K562 (cell line): ENCODE data around the gene TLR5. TPM values are rescaled to one million over a fixed set of nuclear protein-coding genes. Genes with fewer than 3 reads are reported as not detected.

Source experiments
- ATAC-seq: fragments of 200-7000 bp; cut with Tn5 transposase; 3 replicates; pipeline ENCODE4 v1.9.1; 2020; ENCODE audit warnings: moderate library complexity
- BruUV-seq: library from RNA; stranded (reverse); fragments of 400-500 nt; replicated peaks from 2 replicates; lab custom pipeline; 2021; lab: Mats Ljungman, UMichigan
- CTCF ChIA-PET: fragments of 300-600 bp; formaldehyde crosslinking; extraction: SDS; loops from one replicate; lab custom pipeline; 2021; ENCODE audit warnings: low intra/inter-chr PET ratio; lab: Yijun Ruan, JAX
- POLR2A ChIA-PET: fragments of 300-600, 350-650 bp; sonication (Branson Sonifier 250); formaldehyde crosslinking; extraction: SDS; loops from one replicate; lab custom pipeline; 2021; ENCODE audit warnings: antibody characterized with exemption, inconsistent platforms; lab: Yijun Ruan, JAX
- DNase-seq, 4 experiments: peaks; one replicate each; pipeline versions ENCODE4 v3.0.0 to v3.0.0-alpha.2; 2011 to 2018; ENCODE audit warnings: low spot score in 3 of 4, mixed read lengths in 3 of 4; ENCODE audit errors: extremely low read depth in 1 of 4
- FAIRE-seq: peaks from 2 replicates; lab custom pipeline; 2011; peaks lifted over from hg19 to GRCh38; lab: Jason Lieb, UNC
- H2AFZ ChIP-seq: 2 replicates; pipeline ENCODE4 v1.6.0; 2011; ENCODE audit warnings: low read depth, low read length, control low read depth, inconsistent platforms
- H3K27ac ChIP-seq: fragments of 200-600 bp; 3 replicates; pipeline ENCODE4 v1.8.0; 2011; ENCODE audit warnings: low read depth, mild to moderate bottlenecking, control low read depth, inconsistent platforms, low read length, moderate library complexity, mixed read lengths; ENCODE audit errors: extremely low read depth
- H3K27me3 ChIP-seq, 2 experiments: fragments of 300-600 bp in 1 of 2; 2 replicates in 1 of 2; 3 replicates in 1 of 2; pipeline versions ENCODE4 v1.6.0 to v1.8.0; 2011; ENCODE audit warnings: inconsistent platforms in 2 of 2, low read length in 2 of 2, mild to moderate bottlenecking in 1 of 2, mixed read lengths in 1 of 2, moderate library complexity in 1 of 2; ENCODE audit not compliant: control insufficient read depth in 2 of 2, insufficient read depth in 2 of 2
- H3K36me3 ChIP-seq: fragments of 300-600 bp; 3 replicates; pipeline ENCODE4 v1.8.0; 2011; ENCODE audit warnings: mild to moderate bottlenecking, low read length, inconsistent platforms; ENCODE audit not compliant: control insufficient read depth, insufficient read depth
- H3K4me1 ChIP-seq, 2 experiments: fragments of 200-600 bp in 1 of 2; replicated peaks in 1 of 2; 2 replicates in 1 of 2; 3 replicates in 1 of 2; pipeline versions ENCODE4 v1.5.1 to v1.8.0; 2011; ENCODE audit warnings: inconsistent platforms in 2 of 2, low read length in 2 of 2, mild to moderate bottlenecking in 1 of 2, mixed read lengths in 1 of 2, moderate library complexity in 1 of 2; ENCODE audit not compliant: control insufficient read depth in 2 of 2, insufficient read depth in 2 of 2
- H3K4me2 ChIP-seq: 2 replicates; pipeline ENCODE4 v1.6.1; 2011; ENCODE audit warnings: low read length, control low read depth, inconsistent platforms, mixed read lengths; ENCODE audit not compliant: insufficient read depth
- H3K4me3 ChIP-seq: fragments of 200-600 bp; sonication (generic), shearing (Covaris generic); 2 replicates; pipeline ENCODE4 v1.5.1; 2016; ENCODE audit warnings: control low read depth, inconsistent platforms
- H3K79me2 ChIP-seq: fragments of 200-600 bp; 3 replicates; pipeline ENCODE4 v1.8.0; 2011; ENCODE audit warnings: low read length, inconsistent platforms; ENCODE audit not compliant: control insufficient read depth, insufficient read depth
- H3K9ac ChIP-seq, 2 experiments: 2 replicates each; pipeline versions ENCODE4 v1.6.0 to v1.6.1; 2011; ENCODE audit warnings: low read depth in 2 of 2, low read length in 2 of 2, control low read depth in 1 of 2, inconsistent platforms in 1 of 2, mild to moderate bottlenecking in 1 of 2, mixed read lengths in 1 of 2; ENCODE audit not compliant: insufficient read depth in 1 of 2
- H3K9me1 ChIP-seq: one replicate; pipeline ENCODE4 v1.6.0; 2011; ENCODE audit warnings: inconsistent platforms, mild to moderate bottlenecking, low read length, moderate library complexity; ENCODE audit not compliant: control insufficient read depth, insufficient read depth
- H3K9me3 ChIP-seq: replicated peaks from 2 replicates; pipeline ENCODE4 v1.5.1; 2011; ENCODE audit warnings: low read depth, low read length, inconsistent platforms; ENCODE audit not compliant: control insufficient read depth, insufficient read depth
- H4K20me1 ChIP-seq: replicated peaks from 2 replicates; pipeline ENCODE4 v1.6.1; 2011; ENCODE audit warnings: low read length, inconsistent platforms, mixed read lengths; ENCODE audit not compliant: control insufficient read depth, insufficient read depth
- BACH1 ChIP-seq: fragments of 200-800 bp; sonication (Bioruptor generic); IDR thresholded peaks from 2 replicates; pipeline ENCODE4 v1.6.1; 2016; ENCODE audit warnings: missing genetic modification characterization, missing compliant biosample characterization
- C11orf30 ChIP-seq: fragments of 450-650 bp; IDR thresholded peaks from 2 replicates; pipeline ENCODE4 v1.6.1; 2016; ENCODE audit warnings: low read depth, mild to moderate bottlenecking
- HDAC2 ChIP-seq: fragments of 450-650 bp; IDR thresholded peaks from 2 replicates; pipeline ENCODE4 v1.6.1; 2016; ENCODE audit warnings: mild to moderate bottlenecking
- KDM1A ChIP-seq, 2 experiments: fragments of 450-650 bp; IDR thresholded peaks; 2 replicates each; pipeline ENCODE4 v1.6.1; 2016; ENCODE audit warnings: mild to moderate bottlenecking in 2 of 2
- MAFF ChIP-seq: IDR thresholded peaks from 2 replicates; pipeline ENCODE4 v1.6.1; 2012; ENCODE audit warnings: low read length, improper control_type of control experiment
- MAFG ChIP-seq: fragments of 450-650 bp; conservative IDR thresholded peaks from 2 replicates; pipeline ENCODE4 v1.6.1; 2016; ENCODE audit warnings: missing genetic modification characterization, missing compliant biosample characterization
- MAFK ChIP-seq: IDR thresholded peaks from 2 replicates; pipeline ENCODE4 v1.6.1; 2011; ENCODE audit warnings: low read length, improper control_type of control experiment
- MXI1 ChIP-seq: IDR thresholded peaks from 2 replicates; pipeline ENCODE4 v1.6.1; 2011; ENCODE audit warnings: low read depth, mild to moderate bottlenecking, improper control_type of control experiment, low read length
- NFE2 ChIP-seq: IDR thresholded peaks from 2 replicates; pipeline ENCODE4 v1.6.1; 2014; ENCODE audit warnings: antibody characterized with exemption, low read depth
- RCOR1 ChIP-seq, 2 experiments: IDR thresholded peaks; 2 replicates each; pipeline ENCODE4 v1.6.1; 2012; ENCODE audit warnings: low read depth in 2 of 2, low read length in 2 of 2, borderline replicate concordance in 1 of 2, improper control_type of control experiment in 1 of 2
- ZNF239 ChIP-seq: fragments of 250-450 bp; sonication (Bioruptor Pico); IDR thresholded peaks from 2 replicates; pipeline ENCODE4 v1.4.0; 2020; ENCODE audit warnings: mild to moderate bottlenecking
- ZNF24 ChIP-seq: fragments of 450-650 bp; IDR thresholded peaks from 2 replicates; pipeline ENCODE4 v1.6.1; 2016
- ZNF316 ChIP-seq: fragments of 450-650 bp; IDR thresholded peaks from 2 replicates; pipeline ENCODE4 v1.6.1; 2016
- ZNF766 ChIP-seq: fragments of 200-800 bp; sonication (Bioruptor generic); conservative IDR thresholded peaks from 2 replicates; pipeline ENCODE4 v1.6.1; 2016; ENCODE audit warnings: missing genetic modification characterization, missing compliant biosample characterization
- WGBS: fragments of 100-300 bp; shearing (Covaris generic); methylation state at CpG from one replicate; pipeline ENCODE4 v1.1.6; 2016; ENCODE audit warnings: low coverage, mixed read lengths; ENCODE audit not compliant: insufficient coverage; ENCODE audit errors: missing lambda C conversion rate; 5-methylcytosine and 5-hydroxymethylcytosine counted together
- in situ Hi-C: fragments of 300-500 bp; cut with MboI; formaldehyde crosslinking; loops from 4 replicates; pipeline ENCODE4 v1.15.0; 2018; ENCODE audit warnings: inconsistent platforms, mixed read lengths
- intact Hi-C: fragments of 100-400 bp; cut with micrococcal nuclease; formaldehyde crosslinking; loops from 2 replicates; pipeline ENCODE4 v1.14.2; 2022
- polyA plus RNA-seq, 8 experiments: library from polyadenylated mRNA; depleted of rRNA in 4 of 8; stranded (reverse) in 5 of 8; unstranded in 3 of 8; fragments of >200 nt; fragmentation: Nextera tagmentation in 2 of 8; fragmentation: Illumina TruSeq in 1 of 8; extraction: Ambion mirVana in 2 of 8; extraction: Trizol in 1 of 8; gene quantifications; 2 replicates each; pipeline versions ENCODE4 v1.2.1 to v1.2.3, GENCODE V29; 2011 to 2014; ENCODE audit warnings: inconsistent platforms in 1 of 8, missing spikeins in 1 of 8
- total RNA-seq, 7 experiments: library from RNA; depleted of rRNA in 6 of 7; stranded (reverse); fragments of >200 nt in 6 of 7; fragmentation: Illumina TruSeq in 2 of 7; extraction: Trizol in 2 of 7; gene quantifications; 2 replicates each; pipeline versions ENCODE4 v1.2.1 to v1.2.3, GENCODE V29; 2011 to 2021; ENCODE audit warnings: low replicate concordance in 1 of 7
- TF ChIP-seq, protein P1 (sequence below), 2 experiments: fragments of 450-650 bp; conservative IDR thresholded peaks; 2 replicates each; pipeline ENCODE4 v1.6.1; 2017; ENCODE audit warnings: mild to moderate bottlenecking in 2 of 2, moderate library complexity in 2 of 2
- TF ChIP-seq, protein P2 (sequence below): fragments of 450-650 bp; formaldehyde crosslinking; IDR thresholded peaks from 2 replicates; pipeline ENCODE4 v1.4.0; 2022; ENCODE audit warnings: missing genetic modification characterization
- TF ChIP-seq, protein P3 (sequence below): fragments of 250-450 bp; sonication (Bioruptor Pico); IDR thresholded peaks from 2 replicates; pipeline ENCODE4 v1.5.1; 2021; ENCODE audit warnings: mild to moderate bottlenecking
- TF ChIP-seq, protein P4 (sequence below): sonication (generic); formaldehyde crosslinking; IDR thresholded peaks from 2 replicates; pipeline ENCODE4 v1.8.1; 2023; ENCODE audit warnings: mild to moderate bottlenecking, missing genetic modification reagents

The TLR5 gene
- total and polyA plus RNA-seq, 9 of the 15 experiments (the other 6 are each of a cell fraction or from before 2014, with no cell fraction given): 0.93 to 7.4 (median 1.9) TPM

DNA sequence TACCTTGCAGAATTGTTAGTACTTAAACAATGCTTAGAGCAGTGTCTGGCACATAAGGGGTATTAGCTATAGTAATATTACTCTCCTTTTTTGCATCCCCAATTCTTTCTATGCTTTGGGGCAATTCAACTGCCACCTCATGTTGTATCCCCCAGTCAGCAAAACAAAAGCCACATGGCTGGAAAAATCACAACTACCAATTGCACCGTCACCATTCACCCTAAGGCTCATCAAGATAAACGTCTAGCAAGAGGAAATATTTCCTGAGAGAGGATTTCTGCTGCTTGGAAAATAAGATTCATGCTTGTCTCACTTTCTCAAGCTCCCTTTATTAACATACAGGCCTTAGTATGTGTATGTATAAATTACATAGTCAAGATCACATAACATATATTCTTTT is 12.1 kb upstream of the TLR5 start:
- Histone ChIP-seq H3K27me3 (peaks cover 0 to 9% of the 10 kb centered on the region in 2 experiments; a peak in 1 of 5 replicates), H3K4me2 (no peak overlapping the region), H3K79me2 (no peaks in the 10 kb centered on the region), H3K9me1 (no peaks in the 10 kb centered on the region), H2AFZ (no peak overlapping the region), H3K27ac (no peak overlapping the region), H3K36me3 (no peaks in the 10 kb centered on the region), H3K9me3 (no peaks in the 10 kb centered on the region), H3K9ac (no peak overlapping the region), H4K20me1 (no peaks in the 10 kb centered on the region)
- WGBS: 8% methylated on average over 2 of the region's 2 CpGs
- ChIA-PET POLR2A (no interaction called here), CTCF (no interaction called here)
- intact Hi-C loops: no loop called here
- in situ Hi-C loops: no loop called here
- FAIRE-seq (no peak), DNase-seq (no peak)
- TF ChIP-seq, protein P1, sequence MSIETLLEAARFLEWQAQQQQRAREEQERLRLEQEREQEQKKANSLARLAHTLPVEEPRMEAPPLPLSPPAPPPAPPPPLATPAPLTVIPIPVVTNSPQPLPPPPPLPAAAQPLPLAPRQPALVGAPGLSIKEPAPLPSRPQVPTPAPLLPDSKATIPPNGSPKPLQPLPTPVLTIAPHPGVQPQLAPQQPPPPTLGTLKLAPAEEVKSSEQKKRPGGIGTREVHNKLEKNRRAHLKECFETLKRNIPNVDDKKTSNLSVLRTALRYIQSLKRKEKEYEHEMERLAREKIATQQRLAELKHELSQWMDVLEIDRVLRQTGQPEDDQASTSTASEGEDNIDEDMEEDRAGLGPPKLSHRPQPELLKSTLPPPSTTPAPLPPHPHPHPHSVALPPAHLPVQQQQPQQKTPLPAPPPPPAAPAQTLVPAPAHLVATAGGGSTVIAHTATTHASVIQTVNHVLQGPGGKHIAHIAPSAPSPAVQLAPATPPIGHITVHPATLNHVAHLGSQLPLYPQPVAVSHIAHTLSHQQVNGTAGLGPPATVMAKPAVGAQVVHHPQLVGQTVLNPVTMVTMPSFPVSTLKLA (conservative IDR thresholded peaks at IDR 0.05): peak in 1 of 2 experiments; percentile 59; a peak in 2 of 4 replicates
- TF ChIP-seq MXI1 (no peak), ZNF316 (peak; percentile 72), MAFF (peak; percentile 44; the same call in 1 of the 2 replicates), ZNF24 (no peak), HDAC2 (0 out of 2 replicates have a peak, but pooled peaks have one; percentile 19), MAFG (tag) (peak; percentile 80), KDM1A (IDR thresholded peaks at IDR 0.05) (peak; percentile 42 to 44; a peak in 2 of 4 replicates), C11orf30 (peak; percentile 75), MAFK (peak; percentile 23; the same call in 1 of the 2 replicates), ZNF766 (CRISPR knock-in tag) (no peak), NFE2 (peak; percentile 65), BACH1 (tag) (0 out of 2 replicates have a peak, but pooled peaks have one; percentile 25), RCOR1 (IDR thresholded peaks at IDR 0.05; ENCODE audit: borderline replicate concordance in 1 of 2, low read depth in 2 of 2, low read length in 2 of 2) (peak in 1 of 2 experiments; percentile 42; a peak in 1 of 4 replicates), ZNF239 (peak; percentile 76)
- TF ChIP-seq, protein P2, sequence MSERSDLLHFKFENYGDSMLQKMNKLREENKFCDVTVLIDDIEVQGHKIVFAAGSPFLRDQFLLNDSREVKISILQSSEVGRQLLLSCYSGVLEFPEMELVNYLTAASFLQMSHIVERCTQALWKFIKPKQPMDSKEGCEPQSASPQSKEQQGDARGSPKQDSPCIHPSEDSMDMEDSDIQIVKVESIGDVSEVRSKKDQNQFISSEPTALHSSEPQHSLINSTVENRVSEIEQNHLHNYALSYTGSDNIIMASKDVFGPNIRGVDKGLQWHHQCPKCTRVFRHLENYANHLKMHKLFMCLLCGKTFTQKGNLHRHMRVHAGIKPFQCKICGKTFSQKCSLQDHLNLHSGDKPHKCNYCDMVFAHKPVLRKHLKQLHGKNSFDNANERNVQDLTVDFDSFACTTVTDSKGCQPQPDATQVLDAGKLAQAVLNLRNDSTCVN (CRISPR knock-in tag): no peak
- TF ChIP-seq, protein P3, sequence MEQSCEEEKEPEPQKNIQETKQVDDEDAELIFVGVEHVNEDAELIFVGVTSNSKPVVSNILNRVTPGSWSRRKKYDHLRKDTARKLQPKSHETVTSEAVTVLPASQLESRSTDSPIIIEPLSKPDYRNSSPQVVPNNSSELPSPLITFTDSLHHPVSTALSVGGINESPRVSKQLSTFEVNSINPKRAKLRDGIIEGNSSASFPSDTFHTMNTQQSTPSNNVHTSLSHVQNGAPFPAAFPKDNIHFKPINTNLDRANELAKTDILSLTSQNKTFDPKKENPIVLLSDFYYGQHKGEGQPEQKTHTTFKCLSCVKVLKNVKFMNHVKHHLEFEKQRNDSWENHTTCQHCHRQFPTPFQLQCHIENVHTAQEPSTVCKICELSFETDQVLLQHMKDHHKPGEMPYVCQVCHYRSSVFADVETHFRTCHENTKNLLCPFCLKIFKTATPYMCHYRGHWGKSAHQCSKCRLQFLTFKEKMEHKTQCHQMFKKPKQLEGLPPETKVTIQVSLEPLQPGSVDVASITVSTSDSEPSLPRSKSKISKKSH (CRISPR knock-in tag): no peak
- TF ChIP-seq, protein P4, sequence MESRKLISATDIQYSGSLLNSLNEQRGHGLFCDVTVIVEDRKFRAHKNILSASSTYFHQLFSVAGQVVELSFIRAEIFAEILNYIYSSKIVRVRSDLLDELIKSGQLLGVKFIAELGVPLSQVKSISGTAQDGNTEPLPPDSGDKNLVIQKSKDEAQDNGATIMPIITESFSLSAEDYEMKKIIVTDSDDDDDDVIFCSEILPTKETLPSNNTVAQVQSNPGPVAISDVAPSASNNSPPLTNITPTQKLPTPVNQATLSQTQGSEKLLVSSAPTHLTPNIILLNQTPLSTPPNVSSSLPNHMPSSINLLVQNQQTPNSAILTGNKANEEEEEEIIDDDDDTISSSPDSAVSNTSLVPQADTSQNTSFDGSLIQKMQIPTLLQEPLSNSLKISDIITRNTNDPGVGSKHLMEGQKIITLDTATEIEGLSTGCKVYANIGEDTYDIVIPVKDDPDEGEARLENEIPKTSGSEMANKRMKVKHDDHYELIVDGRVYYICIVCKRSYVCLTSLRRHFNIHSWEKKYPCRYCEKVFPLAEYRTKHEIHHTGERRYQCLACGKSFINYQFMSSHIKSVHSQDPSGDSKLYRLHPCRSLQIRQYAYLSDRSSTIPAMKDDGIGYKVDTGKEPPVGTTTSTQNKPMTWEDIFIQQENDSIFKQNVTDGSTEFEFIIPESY: no peak
- TF ChIP-seq, all 486 proteins: peak for 12
- no peak for ATAC-seq
- no TSS peak for BruUV-seq
- Histone ChIP-seq H3K4me3 (no peak overlapping the region), H3K4me1 (peaks cover 0 to 20% of the 10 kb centered on the region in 2 experiments; a peak in 3 of 5 replicates)
